Measurements from ENCODE around the gene PSAPL1.

PSAPL1 gene

GRCh38 chr4:7444731-7445130 lies 10.0 kb upstream of the PSAPL1 start:
- Histone ChIP-seq H3K36me3 (ENCODE audit: control insufficient read depth, low read length) (no peaks in the 10 kb centered on the region), H3F3A (ENCODE audit: control insufficient read depth, insufficient read depth) (no peaks in the 10 kb centered on the region), H3K9me2 (replicated peaks; ENCODE audit: control insufficient read depth, low read length) (no peaks in the 10 kb centered on the region), H4K20me1 (ENCODE audit: control insufficient read depth, insufficient read depth, low read depth, low read length) (no peaks in the 10 kb centered on the region), H3K79me2 (ENCODE audit: control insufficient read depth, low read length) (no peaks in the 10 kb centered on the region), H3K9me3 (ENCODE audit: control insufficient read depth, insufficient read depth, low read length) (peaks cover 5% of the 10 kb centered on the region; the same call in 1 of the 2 replicates), H3K4me3 (ENCODE audit: low read length) (no peak overlapping the region), H3K4me2 (ENCODE audit: low read length) (no peak overlapping the region), H3K27ac (ENCODE audit: low read depth, low read length) (no peak overlapping the region), H3K27me3 (ENCODE audit: control insufficient read depth, low read length) (no peaks in the 10 kb centered on the region), H3K4me1 (ENCODE audit: control insufficient read depth, low read length) (peaks cover 4% of the 10 kb centered on the region)
- no peak for TF ChIP-seq EZH2phosphoT487 (IDR thresholded peaks at IDR 0.05; ENCODE audit: borderline replicate concordance, low read length)
- TF ChIP-seq, protein P1, sequence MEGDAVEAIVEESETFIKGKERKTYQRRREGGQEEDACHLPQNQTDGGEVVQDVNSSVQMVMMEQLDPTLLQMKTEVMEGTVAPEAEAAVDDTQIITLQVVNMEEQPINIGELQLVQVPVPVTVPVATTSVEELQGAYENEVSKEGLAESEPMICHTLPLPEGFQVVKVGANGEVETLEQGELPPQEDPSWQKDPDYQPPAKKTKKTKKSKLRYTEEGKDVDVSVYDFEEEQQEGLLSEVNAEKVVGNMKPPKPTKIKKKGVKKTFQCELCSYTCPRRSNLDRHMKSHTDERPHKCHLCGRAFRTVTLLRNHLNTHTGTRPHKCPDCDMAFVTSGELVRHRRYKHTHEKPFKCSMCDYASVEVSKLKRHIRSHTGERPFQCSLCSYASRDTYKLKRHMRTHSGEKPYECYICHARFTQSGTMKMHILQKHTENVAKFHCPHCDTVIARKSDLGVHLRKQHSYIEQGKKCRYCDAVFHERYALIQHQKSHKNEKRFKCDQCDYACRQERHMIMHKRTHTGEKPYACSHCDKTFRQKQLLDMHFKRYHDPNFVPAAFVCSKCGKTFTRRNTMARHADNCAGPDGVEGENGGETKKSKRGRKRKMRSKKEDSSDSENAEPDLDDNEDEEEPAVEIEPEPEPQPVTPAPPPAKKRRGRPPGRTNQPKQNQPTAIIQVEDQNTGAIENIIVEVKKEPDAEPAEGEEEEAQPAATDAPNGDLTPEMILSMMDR (IDR thresholded peaks at IDR 0.05; ENCODE audit: low read depth, low read length, poor library complexity, severe bottlenecking): no peak

GRCh38 chr4:7444314-7444713 lies 9.6 kb upstream of the PSAPL1 start:
- Histone ChIP-seq H3K27me3 (ENCODE audit: control insufficient read depth, low read length) (no peaks in the 10 kb centered on the region), H3F3A (ENCODE audit: control insufficient read depth, insufficient read depth) (no peaks in the 10 kb centered on the region), H3K4me2 (ENCODE audit: low read length) (no peak overlapping the region), H3K4me1 (ENCODE audit: control insufficient read depth, low read length) (peaks cover 8% of the 10 kb centered on the region), H3K9me3 (ENCODE audit: control insufficient read depth, insufficient read depth, low read length) (peaks cover under 1% of the 10 kb centered on the region; the same call in 1 of the 2 replicates), H3K36me3 (ENCODE audit: control insufficient read depth, low read length) (no peaks in the 10 kb centered on the region), H3K9me2 (replicated peaks; ENCODE audit: control insufficient read depth, low read length) (no peaks in the 10 kb centered on the region), H4K20me1 (ENCODE audit: control insufficient read depth, insufficient read depth, low read depth, low read length) (no peaks in the 10 kb centered on the region), H3K27ac (ENCODE audit: low read depth, low read length) (no peak overlapping the region), H3K79me2 (ENCODE audit: control insufficient read depth, low read length) (no peaks in the 10 kb centered on the region), H3K4me3 (ENCODE audit: low read length) (no peak overlapping the region)
- TF ChIP-seq, protein P1 (IDR thresholded peaks at IDR 0.05; ENCODE audit: low read depth, low read length, poor library complexity, severe bottlenecking): no peak
- no peak for TF ChIP-seq EZH2phosphoT487 (IDR thresholded peaks at IDR 0.05; ENCODE audit: borderline replicate concordance, low read length)

- H3K9me3 ChIP-seq (ENCODE audit: control insufficient read depth, insufficient read depth, low read length): no peaks in the 10 kb centered on the region
- no peaks in the 10 kb centered on the region for H3F3A ChIP-seq (ENCODE audit: control insufficient read depth, insufficient read depth)
- H3K27me3 ChIP-seq (ENCODE audit: control insufficient read depth, low read length): no peaks in the 10 kb centered on the region
- H4K20me1 ChIP-seq (ENCODE audit: control insufficient read depth, insufficient read depth, low read depth, low read length): no peaks in the 10 kb centered on the region
- no peak overlapping the region for H3K27ac ChIP-seq (ENCODE audit: low read depth, low read length)
- H3K36me3 ChIP-seq (ENCODE audit: control insufficient read depth, low read length): no peaks in the 10 kb centered on the region
- no peak overlapping the region for H3K4me2 ChIP-seq (ENCODE audit: low read length)
- no peaks in the 10 kb centered on the region for H3K9me2 ChIP-seq (replicated peaks; ENCODE audit: control insufficient read depth, low read length)
- H3K79me2 ChIP-seq (ENCODE audit: control insufficient read depth, low read length): no peaks in the 10 kb centered on the region
- H3K4me1 ChIP-seq (ENCODE audit: control insufficient read depth, low read length): peaks cover 21% of the 10 kb centered on the region
- TF ChIP-seq EZH2phosphoT487 (IDR thresholded peaks at IDR 0.05; ENCODE audit: borderline replicate concordance, low read length): no peak
- TF ChIP-seq, protein P1 (IDR thresholded peaks at IDR 0.05; ENCODE audit: low read depth, low read length, poor library complexity, severe bottlenecking): no peak
- no peak overlapping the region for H3K4me3 ChIP-seq (ENCODE audit: low read length)
These were observed 7.9 kb upstream of the PSAPL1 start for GRCh38 chr4:7442574-7443162.
